OCI-LY1 (cell line): ENCODE measurements around the gene FHL3.

Source experiments
- H2AFZ ChIP-seq: fragments of 200-600 bp; sonication (generic), shearing (Covaris generic); 2 replicates; pipeline ENCODE4 v1.6.0; 2014; ENCODE audit warnings: antibody characterized with exemption, mild to moderate bottlenecking, low read length
- H3F3A ChIP-seq: fragments of 200-600 bp; sonication (generic), shearing (Covaris generic); 2 replicates; pipeline ENCODE4 v1.6.0; 2014; ENCODE audit warnings: mild to moderate bottlenecking, antibody characterized with exemption, low read length, moderate library complexity; ENCODE audit not compliant: insufficient read depth
- H3K27ac ChIP-seq: fragments of 200-600 bp; sonication (generic); 2 replicates; pipeline ENCODE4 v1.5.1; 2014; ENCODE audit warnings: low read length, mixed run types, mild to moderate bottlenecking, low read depth; ENCODE audit not compliant: poor library complexity, severe bottlenecking
- H3K27me3 ChIP-seq: fragments of 200-600 bp; sonication (generic); 2 replicates; pipeline ENCODE4 v1.6.0; 2014; ENCODE audit warnings: antibody characterized with exemption, mild to moderate bottlenecking, low read length, moderate library complexity; ENCODE audit not compliant: insufficient read depth
- H3K36me3 ChIP-seq: fragments of 200-600 bp; sonication (generic); 2 replicates; pipeline ENCODE4 v1.6.1; 2014; ENCODE audit warnings: mild to moderate bottlenecking, antibody characterized with exemption, low read length, moderate library complexity, mixed read lengths; ENCODE audit not compliant: insufficient read depth
- H3K4me1 ChIP-seq: fragments of 200-600 bp; sonication (generic); 2 replicates; pipeline ENCODE4 v1.5.1; 2014; ENCODE audit warnings: mild to moderate bottlenecking, low read length, moderate library complexity; ENCODE audit not compliant: insufficient read depth, severe bottlenecking
- H3K4me2 ChIP-seq: fragments of 200-600 bp; sonication (generic), shearing (Covaris generic); 2 replicates; pipeline ENCODE4 v1.6.1; 2014; ENCODE audit warnings: low read length
- H3K4me3 ChIP-seq: fragments of 200-600 bp; sonication (generic); 2 replicates; pipeline ENCODE4 v1.5.1; 2014; ENCODE audit warnings: low read length, low read depth, mild to moderate bottlenecking, mixed read lengths; ENCODE audit not compliant: poor library complexity, severe bottlenecking
- H3K79me2 ChIP-seq: fragments of 200-600 bp; shearing (Covaris generic); 2 replicates; pipeline ENCODE4 v1.6.1; 2016; ENCODE audit warnings: mixed run types, low read length, mixed read lengths; ENCODE audit not compliant: insufficient read depth
- H3K9ac ChIP-seq: fragments of 200-600 bp; sonication (generic), shearing (Covaris generic); 2 replicates; pipeline ENCODE4 v1.6.1; 2014; ENCODE audit warnings: mild to moderate bottlenecking, low read length, mixed read lengths
- H3K9me2 ChIP-seq: fragments of 200-600 bp; sonication (generic), shearing (Covaris generic); 2 replicates; pipeline ENCODE4 v1.6.1; 2014; ENCODE audit warnings: low read depth, mild to moderate bottlenecking, low read length, mixed read lengths
- H3K9me3 ChIP-seq: fragments of 200-600 bp; shearing (Covaris generic); 2 replicates; pipeline ENCODE4 v1.6.1; 2014; ENCODE audit warnings: low read length, mixed read lengths
- H4K20me1 ChIP-seq: fragments of 200-600 bp; sonication (generic), shearing (Covaris generic); 2 replicates; pipeline ENCODE4 v1.6.0; 2016; ENCODE audit warnings: mild to moderate bottlenecking, low read length; ENCODE audit not compliant: insufficient read depth
- CTCF ChIP-seq: fragments of 200-600 bp; sonication (generic), shearing (Covaris generic); IDR thresholded peaks from 2 replicates; pipeline ENCODE4 v1.5.1; 2017; ENCODE audit warnings: mild to moderate bottlenecking, antibody characterized with exemption, low read length, moderate library complexity, mixed read lengths
- EZH2 ChIP-seq: fragments of 200-600 bp; sonication (generic), shearing (Covaris generic); IDR thresholded peaks from 2 replicates; pipeline ENCODE4 v1.8.0; 2017; ENCODE audit warnings: borderline replicate concordance, mixed run types, mild to moderate bottlenecking, antibody characterized with exemption, low read length, moderate library complexity, mixed read lengths

FHL3 gene

GRCh38 chr1:38028105-38028591 lies 22.8 kb upstream of the FHL3 start:
- Histone ChIP-seq H3K9ac (no peak overlapping the region), H3F3A (no peaks in the 10 kb centered on the region), H4K20me1 (no peaks in the 10 kb centered on the region), H3K9me3 (no peaks in the 10 kb centered on the region), H3K27me3 (no peaks in the 10 kb centered on the region), H3K27ac (no peak overlapping the region), H2AFZ (no peak overlapping the region), H3K4me2 (no peak overlapping the region), H3K79me2 (no peaks in the 10 kb centered on the region), H3K36me3 (peaks cover 33% of the 10 kb centered on the region), H3K9me2 (no peaks in the 10 kb centered on the region), H3K4me3 (no peak overlapping the region), H3K4me1 (no peaks in the 10 kb centered on the region)
- no peak for TF ChIP-seq CTCF
- no peak for TF ChIP-seq EZH2

- H3K9me2 ChIP-seq, result no peaks in the 10 kb centered on the region
- no peaks in the 10 kb centered on the region for H4K20me1 ChIP-seq
- no peak overlapping the region for H3K4me3 ChIP-seq
- H3K79me2 ChIP-seq, result no peaks in the 10 kb centered on the region
- peaks cover 40% of the 10 kb centered on the region for H3K36me3 ChIP-seq
- H2AFZ ChIP-seq, result no peak overlapping the region
- no peaks in the 10 kb centered on the region for H3K9me3 ChIP-seq
- no peaks in the 10 kb centered on the region; the same call in 1 of the 2 replicates for H3F3A ChIP-seq
- no peak overlapping the region for H3K9ac ChIP-seq
- no peak overlapping the region for H3K27ac ChIP-seq
- no peaks in the 10 kb centered on the region for H3K4me1 ChIP-seq
- no peaks in the 10 kb centered on the region for H3K27me3 ChIP-seq
- TF ChIP-seq EZH2 (no peak), CTCF (no peak)
- no peak overlapping the region for H3K4me2 ChIP-seq
These were observed 22.1 kb upstream of the FHL3 start for GRCh38 chr1:38027201-38028104.

GRCh38 chr1:38026592-38027200 lies 21.4 kb upstream of the FHL3 start:
- Histone ChIP-seq H3K9ac (no peak overlapping the region), H3K9me2 (no peaks in the 10 kb centered on the region), H3K27me3 (no peaks in the 10 kb centered on the region), H3K9me3 (no peaks in the 10 kb centered on the region), H3K4me1 (no peaks in the 10 kb centered on the region), H3K4me2 (no peak overlapping the region), H4K20me1 (no peaks in the 10 kb centered on the region), H3K36me3 (peaks cover 47% of the 10 kb centered on the region), H2AFZ (no peak overlapping the region), H3F3A (no peaks in the 10 kb centered on the region; the same call in 1 of the 2 replicates), H3K4me3 (no peak overlapping the region), H3K79me2 (no peaks in the 10 kb centered on the region), H3K27ac (no peak overlapping the region)
- peak; percentile 35; the same call in 1 of the 2 replicates for TF ChIP-seq CTCF
- no peak for TF ChIP-seq EZH2
